ENCODE measurements around the gene DPAGT1. TPM values are rescaled to one million over a fixed set of nuclear protein-coding genes. Genes with fewer than 3 reads are reported as not detected.

The DPAGT1 gene
- total and polyA plus RNA-seq, 2 donors (not counting 3 experiments of a cell fraction or from before 2014, with no cell fraction given) = 62.0 to 203 TPM

DNA sequence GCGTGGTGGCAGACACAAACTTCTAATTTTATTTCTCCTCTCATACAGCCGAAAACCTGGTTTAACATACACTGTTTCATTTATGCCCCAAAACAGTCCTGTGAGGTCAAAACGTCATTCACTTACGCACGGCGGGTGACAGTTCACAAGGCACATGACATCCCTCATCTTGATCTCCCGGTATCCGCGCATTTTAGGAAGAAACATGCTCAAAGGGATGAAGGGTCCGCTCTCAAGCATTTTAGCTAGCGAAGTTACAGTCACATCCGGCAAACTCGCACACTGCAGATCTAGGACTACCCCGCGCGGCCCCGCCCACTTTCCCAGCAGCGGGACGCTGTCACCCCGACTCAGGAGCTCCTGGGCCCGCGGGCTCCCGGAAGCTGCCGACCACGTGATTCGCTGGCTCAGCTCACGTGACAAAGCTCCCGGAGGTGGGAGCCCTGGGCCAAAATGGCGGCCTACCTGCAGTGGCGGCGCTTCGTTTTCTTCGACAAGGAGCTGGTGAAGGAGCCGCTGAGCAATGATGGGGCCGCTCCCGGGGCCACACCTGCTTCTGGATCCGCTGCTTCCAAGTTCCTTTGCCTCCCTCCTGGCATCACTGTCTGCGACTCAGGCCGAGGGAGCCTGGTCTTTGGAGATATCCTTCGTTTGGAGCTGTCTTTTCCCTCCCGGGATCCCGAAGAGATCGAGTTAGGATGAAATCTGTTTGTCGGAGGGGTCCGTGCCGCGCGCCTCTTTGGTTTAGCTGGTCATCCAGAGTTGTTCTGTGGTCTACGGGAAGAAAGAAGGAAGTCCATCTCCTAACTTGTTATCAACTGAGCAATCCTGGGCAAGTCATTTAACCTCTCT is 34.1 kb downstream of the DPAGT1 start, which contains the start of gene VPS11:
Gene VPS11 (plus strand): TSS at position 448 of the 852 bp plus-strand sequence. CDS start 6 bp downstream, at position 454.
- H3K9me3 ChIP-seq (replicated peaks; ENCODE audit: control insufficient read depth, insufficient read depth, low read length) = no peaks in the 10 kb centered on the region
- ChIA-PET CTCF (interaction anchor here (0.8 to 2.4 kb wide), 15 partner anchors 9 to 289 kb away, joined by 3 to 29 read pairs (median 6); partner anchors contain the start of genes DPAGT1, HMBS, HYOU1 and NHERF4), POLR2A (interaction anchor here (0.7 to 2.0 kb wide), 5 partner anchors 10 to 34 kb away, joined by 3 to 13 read pairs (median 7); partner anchors contain the start of genes DPAGT1, HMBS and HYOU1)
- H2AFZ ChIP-seq (ENCODE audit: low read depth, low read length) = peak within 1 kb of the TSS; percentile 89
- H3K27me3 ChIP-seq (ENCODE audit: control insufficient read depth in 2 of 2, insufficient read depth in 2 of 2, low read length in 2 of 2) = no peaks in the 10 kb centered on the region
- peaks cover 3% of the 10 kb centered on the region for H3K4me1 ChIP-seq (ENCODE audit: control insufficient read depth, extremely low read depth, insufficient read depth, low read length)
- FAIRE-seq = peak; percentile 95
- peak within 1 kb of the TSS; percentile 88 for H3K4me2 ChIP-seq (ENCODE audit: insufficient read depth, low read length)
- BruUV-seq (replicated peaks) = TSS peak; percentile 78
- intact Hi-C loops (cut with micrococcal nuclease) (loop anchor here (1.0 to 5.0 kb wide), 5 partner anchors 10 to 250 kb away; partner anchors contain the start of genes DPAGT1, HMBS, HYOU1 and MCAM), dilution Hi-C loops (cut with MboI; ENCODE audit: extremely low pct_ligation_motif_present, low sequenced_read_pairs) (no loop called here)
- peak within 1 kb of the TSS; percentile 89 for H3K9ac ChIP-seq (replicated peaks; ENCODE audit: extremely low read depth, insufficient read depth, low read length)
- peak within 1 kb of the TSS; percentile 45 for H3K27ac ChIP-seq (ENCODE audit: insufficient read depth, low read depth, low read length)
- H3K9me1 ChIP-seq (replicated peaks; ENCODE audit: control insufficient read depth, extremely low read depth, insufficient read depth, low read length) = no peaks in the 10 kb centered on the region
- H3K79me2 ChIP-seq (ENCODE audit: control insufficient read depth, insufficient read depth, low read length) = peaks cover 14% of the 10 kb centered on the region
- H3K36me3 ChIP-seq (ENCODE audit: control insufficient read depth in 2 of 2, extremely low read depth in 1 of 2, insufficient read depth in 2 of 2, low read length in 2 of 2) = peaks cover 4 to 8% of the 10 kb centered on the region in 2 experiments
- H3K4me3 ChIP-seq (replicated peaks in 1 of 3; ENCODE audit: insufficient read depth in 1 of 3, low read depth in 1 of 3, low read length in 3 of 3) = peak within 1 kb of the TSS; percentile 56 to 97 (median 64)
- no peaks in the 10 kb centered on the region for H4K20me1 ChIP-seq (replicated peaks; ENCODE audit: control insufficient read depth, extremely low read depth, insufficient read depth, low read length)
- peak; percentile 95 for DNase-seq (ENCODE audit: low read depth, low spot score)
- peak; percentile 94 for TF ChIP-seq POLR2AphosphoS5 (IDR thresholded peaks at IDR 0.05; ENCODE audit: insufficient read depth, low read depth, low read length)
- TF ChIP-seq MYC (IDR thresholded peaks at IDR 0.05; ENCODE audit: low read depth, low read length) = no peak
- TF ChIP-seq EZH2 (IDR thresholded peaks at IDR 0.05; ENCODE audit: borderline replicate concordance, low read depth, low read length, severe bottlenecking) = no peak
- peak; percentile 91 for TF ChIP-seq POLR2A (IDR thresholded peaks at IDR 0.05; ENCODE audit: low read depth, low read length)
- TF ChIP-seq, protein P1, sequence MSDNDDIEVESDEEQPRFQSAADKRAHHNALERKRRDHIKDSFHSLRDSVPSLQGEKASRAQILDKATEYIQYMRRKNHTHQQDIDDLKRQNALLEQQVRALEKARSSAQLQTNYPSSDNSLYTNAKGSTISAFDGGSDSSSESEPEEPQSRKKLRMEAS (IDR thresholded peaks at IDR 0.05; ENCODE audit: insufficient read depth, insufficient read length) = peak; percentile 97
